H9 (cell line): ENCODE results near the gene MEGF9. TPM values are rescaled to one million over a fixed set of nuclear protein-coding genes. Genes with fewer than 3 reads are reported as not detected.

Source experiments
- DNase-seq: peaks from one replicate; pipeline ENCODE4 v3.0.0-alpha.2; 2017
- H2AFZ ChIP-seq: one replicate; pipeline ENCODE4 v1.6.1; 2013; ENCODE audit warnings: mild to moderate bottlenecking, low read length, control low read depth, moderate library complexity
- H2AK5ac ChIP-seq: 2 replicates; pipeline ENCODE4 v1.6.1; 2013; ENCODE audit warnings: low read length, control low read depth, mixed read lengths; ENCODE audit not compliant: insufficient read length
- H2BK120ac ChIP-seq: one replicate; pipeline ENCODE4 v1.6.1; 2013; ENCODE audit warnings: low read depth, mild to moderate bottlenecking, low read length, control low read depth, inconsistent platforms; ENCODE audit not compliant: poor library complexity, severe bottlenecking
- H2BK12ac ChIP-seq: 2 replicates; pipeline ENCODE4 v1.6.1; 2013; ENCODE audit warnings: low read length, control low read depth, mixed read lengths, low read depth; ENCODE audit not compliant: insufficient read length
- H2BK15ac ChIP-seq: 2 replicates; pipeline ENCODE4 v1.6.1; 2013; ENCODE audit warnings: low read depth, low read length, control low read depth
- H2BK20ac ChIP-seq: one replicate; pipeline ENCODE4 v1.6.1; 2013; ENCODE audit warnings: low read depth, mild to moderate bottlenecking, low read length, control low read depth, inconsistent platforms; ENCODE audit not compliant: poor library complexity, severe bottlenecking
- H2BK5ac ChIP-seq: 2 replicates; pipeline ENCODE4 v1.6.1; 2013; ENCODE audit warnings: low read length, control low read depth, mixed read lengths; ENCODE audit not compliant: insufficient read length
- H3K14ac ChIP-seq: 2 replicates; pipeline ENCODE4 v1.6.1; 2013; ENCODE audit warnings: low read length, control low read depth; ENCODE audit not compliant: insufficient read depth
- H3K18ac ChIP-seq: 2 replicates; pipeline ENCODE4 v1.6.1; 2013; ENCODE audit warnings: low read depth, mild to moderate bottlenecking, mixed read lengths, low read length, control low read depth; ENCODE audit not compliant: insufficient read length
- H3K23ac ChIP-seq: 2 replicates; pipeline ENCODE4 v1.6.1; 2013; ENCODE audit warnings: low read length, control low read depth, mixed read lengths, low read depth; ENCODE audit not compliant: insufficient read length
- H3K23me2 ChIP-seq: 2 replicates; pipeline ENCODE4 v1.6.1; 2013; ENCODE audit warnings: low read depth, mild to moderate bottlenecking, mixed read lengths, low read length, control low read depth; ENCODE audit not compliant: insufficient read length, poor library complexity, severe bottlenecking
- H3K27ac ChIP-seq: 2 replicates; pipeline ENCODE4 v1.5.1; 2013; ENCODE audit warnings: low read length, control low read depth, mixed read lengths, low read depth; ENCODE audit not compliant: insufficient read length
- H3K27me3 ChIP-seq: 2 replicates; pipeline ENCODE4 v1.6.1; 2013; ENCODE audit warnings: low read length, control low read depth, inconsistent platforms; ENCODE audit not compliant: insufficient read depth
- H3K4ac ChIP-seq: 2 replicates; pipeline ENCODE4 v1.6.1; 2013; ENCODE audit warnings: low read depth, mild to moderate bottlenecking, control low read depth, inconsistent platforms, low read length, moderate library complexity
- H3K4me1 ChIP-seq: 2 replicates; pipeline ENCODE4 v1.6.1; 2013; ENCODE audit warnings: low read length, control low read depth, inconsistent platforms; ENCODE audit not compliant: insufficient read depth
- H3K4me2 ChIP-seq: 2 replicates; pipeline ENCODE4 v1.6.1; 2013; ENCODE audit warnings: low read length, control low read depth, mixed read lengths; ENCODE audit not compliant: insufficient read length, insufficient read depth
- H3K56ac ChIP-seq: 2 replicates; pipeline ENCODE4 v1.6.1; 2013; ENCODE audit warnings: low read depth, mild to moderate bottlenecking, mixed read lengths, low read length, control low read depth; ENCODE audit not compliant: insufficient read length
- H3K79me1 ChIP-seq: 2 replicates; pipeline ENCODE4 v1.6.1; 2013; ENCODE audit warnings: low read depth, mild to moderate bottlenecking, moderate library complexity, low read length, control low read depth, inconsistent platforms; ENCODE audit not compliant: insufficient read depth, poor library complexity, severe bottlenecking
- H3K79me2 ChIP-seq: 2 replicates; pipeline ENCODE4 v1.6.1; 2013; ENCODE audit warnings: low read length, control low read depth, inconsistent platforms; ENCODE audit not compliant: insufficient read depth
- H3K9ac ChIP-seq: 2 replicates; pipeline ENCODE4 v1.6.1; 2013; ENCODE audit warnings: low read length, control low read depth, mixed read lengths; ENCODE audit not compliant: insufficient read length; ENCODE audit errors: extremely low read depth
- H3K9me3 ChIP-seq: one replicate; pipeline ENCODE4 v1.6.1; 2013; ENCODE audit warnings: low read depth, low read length, inconsistent platforms; ENCODE audit not compliant: control insufficient read depth
- H3T11ph ChIP-seq: one replicate; pipeline ENCODE4 v1.6.1; 2013; ENCODE audit warnings: mild to moderate bottlenecking, low read length, control low read depth, inconsistent platforms
- H4K20me1 ChIP-seq: one replicate; pipeline ENCODE4 v1.6.1; 2013; ENCODE audit not compliant: control insufficient read depth, insufficient read length, insufficient read depth
- H4K5ac ChIP-seq: 2 replicates; pipeline ENCODE4 v1.6.1; 2013; ENCODE audit warnings: low read depth, mild to moderate bottlenecking, mixed read lengths, low read length, control low read depth; ENCODE audit not compliant: insufficient read length
- H4K8ac ChIP-seq: replicated peaks from 2 replicates; pipeline ENCODE4 v1.6.1; 2013; ENCODE audit warnings: low read length, control low read depth, mixed read lengths, low read depth; ENCODE audit not compliant: insufficient read length
- H4K91ac ChIP-seq: 2 replicates; pipeline ENCODE4 v1.6.1; 2013; ENCODE audit warnings: low read depth, mild to moderate bottlenecking, moderate library complexity, mixed read lengths, low read length, control low read depth; ENCODE audit not compliant: insufficient read length
- H3K27ac Mint-ChIP-seq, 3 experiments: 2 replicates in 2 of 3; 3 replicates in 1 of 3; pipeline ENCODE4 v1.8.0; 2020 to 2021; ENCODE audit warnings: mixed read lengths in 3 of 3, mild to moderate bottlenecking in 1 of 3, moderate library complexity in 1 of 3
- H3K27me3 Mint-ChIP-seq: 2 replicates; pipeline ENCODE4 v1.8.0; 2021; ENCODE audit warnings: low read depth, mild to moderate bottlenecking, moderate library complexity, mixed read lengths
- H3K36me3 Mint-ChIP-seq, 3 experiments: 2 replicates in 2 of 3; 3 replicates in 1 of 3; pipeline ENCODE4 v1.8.0; 2020 to 2021; ENCODE audit warnings: low read depth in 3 of 3, mixed read lengths in 3 of 3; ENCODE audit not compliant: insufficient read depth in 1 of 3
- H3K4me1 Mint-ChIP-seq, 2 experiments: 2 replicates each; pipeline ENCODE4 v1.8.0; 2020; ENCODE audit warnings: mixed read lengths in 2 of 2
- H3K4me3 Mint-ChIP-seq, 2 experiments: 2 replicates in 1 of 2; 3 replicates in 1 of 2; pipeline ENCODE4 v1.8.0; 2020 to 2021; ENCODE audit warnings: mild to moderate bottlenecking in 2 of 2, mixed read lengths in 2 of 2, moderate library complexity in 1 of 2
- H3K9me3 Mint-ChIP-seq, 2 experiments: 2 replicates in 1 of 2; 3 replicates in 1 of 2; pipeline ENCODE4 v1.8.0; 2020; ENCODE audit warnings: mild to moderate bottlenecking in 2 of 2, mixed read lengths in 2 of 2, moderate library complexity in 1 of 2
- CTCF ChIP-seq: fragments of 200-600 bp; sonication (generic); conservative IDR thresholded peaks from 3 replicates; pipeline ENCODE4 v1.8.0; 2021; ENCODE audit warnings: antibody characterized with exemption, mild to moderate bottlenecking
- WGBS: extraction: QIAGEN DNeasy Blood & Tissue Kit; methylation state at CpG from one replicate; pipeline ENCODE4 v1.1.7; 2013; ENCODE audit warnings: missing lambda C conversion rate, low lambda C conversion rate, mixed read lengths; ENCODE audit not compliant: insufficient read length; ENCODE audit errors: extremely low coverage; 5-methylcytosine and 5-hydroxymethylcytosine counted together
- total RNA-seq: library from RNA; stranded (reverse); gene quantifications from 2 replicates; pipeline ENCODE4 v1.2.1, GENCODE V29; 2021

MEGF9 gene
- total RNA-seq, 1 experiment from 2014 or later, result 0.94 TPM

DNA sequence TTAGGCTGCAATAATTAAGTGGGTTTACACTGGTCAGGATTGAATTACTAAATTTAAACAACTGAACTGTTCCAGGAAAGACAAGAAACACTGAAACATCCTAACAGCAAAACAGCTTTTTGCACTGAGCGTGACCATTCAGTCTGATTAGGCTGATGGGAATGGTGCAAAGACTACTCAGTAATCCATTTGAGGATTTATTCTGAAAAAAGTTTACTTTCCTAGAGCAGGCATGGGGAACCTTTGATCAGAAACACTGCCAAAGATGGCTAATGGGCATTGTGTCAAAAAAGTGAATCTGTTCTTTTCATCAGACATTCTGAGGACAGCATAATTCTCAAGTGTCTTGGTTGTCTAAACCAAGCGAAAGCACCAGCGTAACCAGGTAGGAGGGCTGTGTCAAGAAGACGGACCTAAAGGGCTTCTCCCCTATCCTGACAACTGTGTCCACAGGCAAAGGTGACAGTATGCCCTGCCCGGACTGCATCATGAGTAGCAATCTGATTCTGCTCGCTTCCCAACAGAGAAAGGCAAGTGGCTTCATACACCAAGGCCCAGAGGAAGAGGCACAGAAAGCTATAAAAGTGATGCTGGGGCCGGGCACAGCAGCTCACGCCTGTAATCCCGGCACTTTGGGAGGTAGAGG is 45.6 kb upstream of the MEGF9 start:
- Histone ChIP-seq H4K20me1 (no peaks in the 10 kb centered on the region), H3K79me2 (no peaks in the 10 kb centered on the region), H2BK15ac (no peak overlapping the region), H3K9ac (no peak overlapping the region), H2BK20ac (no peak overlapping the region), H3K23ac (no peak overlapping the region), H4K5ac (no peak overlapping the region), H2AK5ac (no peak overlapping the region), H4K91ac (no peak overlapping the region), H2BK5ac (no peak overlapping the region), H3K79me1 (no peaks in the 10 kb centered on the region), H3K56ac (no peak overlapping the region), H4K8ac (no peak overlapping the region), H3K9me3 (no peaks in the 10 kb centered on the region), H3K27ac (no peak overlapping the region), H3K14ac (no peak overlapping the region), H3K23me2 (no peaks in the 10 kb centered on the region), H2AFZ (no peak overlapping the region), H3K4me1 (no peaks in the 10 kb centered on the region; the same call in 1 of the 2 replicates), H2BK12ac (no peak overlapping the region), H3K4me2 (no peak overlapping the region), H3T11ph (no peak overlapping the region), H2BK120ac (no peak overlapping the region), H3K18ac (no peak overlapping the region), H3K27me3 (no peaks in the 10 kb centered on the region), H3K4ac (no peak overlapping the region)
- H3K4me3 Mint-ChIP-seq, result no peak overlapping the region
- no peak for TF ChIP-seq CTCF
- no peak overlapping the region for H3K27ac Mint-ChIP-seq
- DNase-seq, result no peak
- H3K36me3 Mint-ChIP-seq, result peaks cover 16 to 39% (median 24%) of the 10 kb centered on the region in 3 experiments; a peak in 6 of 7 replicates
- no peaks in the 10 kb centered on the region for H3K4me1 Mint-ChIP-seq
- WGBS, result no CpG with 5 or more reads among the region's 9 CpGs
- no peaks in the 10 kb centered on the region for H3K9me3 Mint-ChIP-seq
- H3K27me3 Mint-ChIP-seq, result no peaks in the 10 kb centered on the region
